ENCODE data around the gene BTBD19. TPM values are rescaled to one million over a fixed set of nuclear protein-coding genes. Genes with fewer than 3 reads are reported as not detected.
"Not testable (repeated sequence)": the region's sequence is repeated elsewhere in the genome, so short reads cannot be mapped to it uniquely, and the experiment has no call there.

BTBD19 gene
- 8.8 and 17.9 TPM in 2 replicates for total RNA-seq

- DNase-seq (ENCODE audit: extremely low read depth, low read depth, low spot score), result no peak
These were observed at the start of gene BTBD19 for GRCh38 chr1:44808063-44808937. TSS of gene BTBD19 (plus strand) at chr1:44808523. CDS start at chr1:44808821, 298 bp downstream.

GRCh38 chr1:44759077-44759476 lies 49.2 kb upstream of the BTBD19 start:
- DNase-seq (ENCODE audit: extremely low read depth, low read depth, low spot score), result no peak

- no peak for DNase-seq (ENCODE audit: extremely low read depth, low read depth, low spot score)
These were observed 47.4 kb upstream of the BTBD19 start for GRCh38 chr1:44760876-44761275.

GRCh38 chr1:44766421-44766820 lies 41.9 kb upstream of the BTBD19 start:
- DNase-seq (ENCODE audit: extremely low read depth, low read depth, low spot score), result not testable (repeated sequence)

- peak; percentile 70 for DNase-seq (ENCODE audit: extremely low read depth, low read depth, low spot score)
These were observed 33.0 kb upstream of the BTBD19 start, which contains the start of gene RPS8 for GRCh38 chr1:44775078-44775929. TSS of gene RPS8 (plus strand) at chr1:44775540. CDS start at chr1:44775597, 57 bp downstream.

- no peak for DNase-seq (ENCODE audit: extremely low read depth, low read depth, low spot score)
These were observed 32.2 kb upstream of the BTBD19 start for GRCh38 chr1:44775930-44776729.

GRCh38 chr1:44776730-44777068 lies 31.6 kb upstream of the BTBD19 start:
- no peak for DNase-seq (ENCODE audit: extremely low read depth, low read depth, low spot score)

GRCh38 chr1:44777547-44777946 lies 30.8 kb upstream of the BTBD19 start:
- DNase-seq (ENCODE audit: extremely low read depth, low read depth, low spot score), result no peak

GRCh38 chr1:44777969-44778635 lies 30.2 kb upstream of the BTBD19 start:
- no peak for DNase-seq (ENCODE audit: extremely low read depth, low read depth, low spot score)

- DNase-seq (ENCODE audit: extremely low read depth, low read depth, low spot score), result no peak
These were observed 29.4 kb upstream of the BTBD19 start for GRCh38 chr1:44778705-44779576.

GRCh38 chr1:44780583-44781121 lies 27.7 kb upstream of the BTBD19 start:
- DNase-seq (ENCODE audit: extremely low read depth, low read depth, low spot score), result no peak

GRCh38 chr1:44783697-44784093 lies 24.6 kb upstream of the BTBD19 start:
- DNase-seq (ENCODE audit: extremely low read depth, low read depth, low spot score), result no peak

GRCh38 chr1:44784094-44785028 lies 24.0 kb upstream of the BTBD19 start:
- no peak for DNase-seq (ENCODE audit: extremely low read depth, low read depth, low spot score)

GRCh38 chr1:44785029-44785380 lies 23.3 kb upstream of the BTBD19 start:
- DNase-seq (ENCODE audit: extremely low read depth, low read depth, low spot score), result no peak

- DNase-seq (ENCODE audit: extremely low read depth, low read depth, low spot score), result no peak
These were observed 22.7 kb upstream of the BTBD19 start for GRCh38 chr1:44785501-44786137.

- DNase-seq (ENCODE audit: extremely low read depth, low read depth, low spot score), result no peak
These were observed 22.0 kb upstream of the BTBD19 start for GRCh38 chr1:44786138-44786840.

GRCh38 chr1:44786841-44787426 lies 21.4 kb upstream of the BTBD19 start:
- DNase-seq (ENCODE audit: extremely low read depth, low read depth, low spot score), result no peak
